GM18870 (cell line): ENCODE results near the gene ACTA2.

Source experiments
- ATAC-seq: cut with Tn5 transposase; IDR thresholded peaks from one replicate; pipeline ENCODE4 v1.9.1; 2021; ENCODE audit warnings: moderate library complexity; ENCODE audit not compliant: unreplicated experiment

The ACTA2 gene

DNA sequence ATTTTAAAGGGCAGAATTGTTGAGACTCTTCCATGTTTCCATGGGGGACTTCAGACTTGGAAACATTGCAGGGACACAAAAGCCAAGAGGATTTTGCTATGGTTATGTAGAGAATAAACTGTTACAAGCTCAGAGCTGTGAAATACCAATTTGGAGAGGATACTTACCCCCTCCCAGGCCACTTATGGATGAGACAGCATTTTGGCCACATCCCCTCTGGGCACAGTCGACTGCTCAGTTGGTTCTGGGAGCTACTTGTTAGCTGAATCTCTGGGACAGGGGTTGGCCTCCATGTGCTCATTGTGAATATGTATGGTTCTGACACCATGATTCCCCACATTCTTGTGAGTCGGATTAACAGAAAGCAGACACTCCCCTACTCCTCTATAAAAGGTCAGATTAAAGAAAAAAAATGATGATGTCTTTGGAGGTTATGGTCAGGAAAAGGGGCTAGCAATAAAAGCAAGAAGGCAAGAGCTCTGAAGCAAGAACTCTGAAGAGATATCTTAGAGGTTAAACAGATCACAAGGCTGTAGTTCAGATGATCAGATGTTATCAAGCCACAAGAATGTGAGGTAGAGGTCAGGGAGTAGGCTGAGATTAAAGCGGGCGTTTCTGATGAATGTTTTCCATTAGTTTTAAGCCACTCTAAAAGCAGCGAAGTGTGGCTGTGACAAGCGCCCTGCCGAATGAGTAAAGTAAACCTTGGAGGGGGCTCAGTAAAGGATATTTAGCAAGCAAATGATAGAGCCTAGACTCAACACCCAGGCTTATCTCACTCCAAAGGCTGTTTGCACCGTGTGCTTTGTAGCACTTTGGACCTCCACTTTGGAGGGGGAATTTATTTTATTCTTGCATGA, 55.3 kb downstream of the ACTA2 start:
- no peak for ATAC-seq

DNA sequence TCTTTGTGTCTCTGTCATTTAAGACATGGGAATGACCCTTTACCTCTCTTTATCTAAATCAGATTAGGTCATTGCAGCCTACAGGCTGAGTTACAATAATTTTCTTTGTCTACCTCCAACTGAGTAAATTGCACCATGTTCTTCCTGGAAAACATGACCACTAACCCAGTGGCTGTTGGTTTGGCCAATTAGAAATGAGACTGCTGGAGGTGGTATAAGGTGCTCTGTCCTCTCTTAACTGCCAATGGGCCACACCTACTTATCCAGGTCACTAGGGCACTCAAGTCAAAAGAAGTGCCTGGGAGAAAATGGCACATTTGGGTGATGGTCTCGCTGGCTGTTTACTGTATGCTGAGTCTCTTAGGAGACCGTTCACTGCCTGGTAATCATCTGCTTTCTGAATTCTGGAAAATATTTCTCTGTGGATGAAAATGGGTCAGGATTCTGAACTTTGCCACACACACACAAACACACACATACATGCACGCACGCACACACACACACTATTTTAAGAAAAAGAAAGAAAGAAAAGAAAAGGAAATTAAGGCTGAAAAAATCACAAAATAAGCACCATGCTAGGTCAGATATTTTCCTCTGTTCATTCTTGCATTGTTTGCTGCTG, 56.1 kb downstream of the ACTA2 start:
- ATAC-seq, result no peak

DNA sequence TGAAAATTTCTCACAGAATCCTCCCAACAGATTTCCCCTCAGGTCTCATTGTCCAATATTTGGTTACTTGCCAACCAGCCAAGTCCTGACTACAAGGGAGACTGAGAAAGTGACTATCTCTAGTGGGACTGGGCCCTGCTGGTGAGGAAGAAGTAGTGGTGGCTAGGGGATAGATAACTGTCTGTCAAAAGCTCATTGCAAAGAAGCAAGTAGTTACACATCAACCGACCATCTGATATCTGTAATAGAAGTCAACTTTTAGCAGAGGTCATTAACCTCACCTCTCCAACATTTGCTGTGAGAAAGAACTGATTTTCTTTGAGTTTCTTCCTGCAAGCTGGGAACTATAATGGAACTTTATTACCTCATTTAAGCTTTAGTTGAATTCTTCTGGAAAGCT, 57.3 kb downstream of the ACTA2 start:
- ATAC-seq, result no peak

DNA sequence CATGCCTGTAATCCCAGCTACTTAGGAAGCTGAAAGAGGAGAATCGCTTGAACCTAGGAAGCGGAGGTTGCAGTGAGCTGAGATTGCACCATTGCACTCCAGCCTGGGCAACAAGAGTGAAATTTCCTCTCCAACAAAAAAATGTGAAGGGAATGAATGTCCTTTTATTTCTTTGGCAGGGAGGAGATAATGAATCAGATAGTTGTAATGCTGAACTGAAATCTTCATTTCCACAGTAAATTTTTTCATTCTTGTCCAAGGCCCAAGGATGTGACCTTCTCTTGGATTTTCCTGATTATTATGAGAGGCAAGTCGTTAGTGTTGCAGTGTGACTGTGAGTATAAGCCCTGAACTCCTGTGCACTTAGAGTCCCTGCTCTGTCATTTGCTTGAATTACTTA, 59.0 kb downstream of the ACTA2 start:
- ATAC-seq, result no peak

DNA sequence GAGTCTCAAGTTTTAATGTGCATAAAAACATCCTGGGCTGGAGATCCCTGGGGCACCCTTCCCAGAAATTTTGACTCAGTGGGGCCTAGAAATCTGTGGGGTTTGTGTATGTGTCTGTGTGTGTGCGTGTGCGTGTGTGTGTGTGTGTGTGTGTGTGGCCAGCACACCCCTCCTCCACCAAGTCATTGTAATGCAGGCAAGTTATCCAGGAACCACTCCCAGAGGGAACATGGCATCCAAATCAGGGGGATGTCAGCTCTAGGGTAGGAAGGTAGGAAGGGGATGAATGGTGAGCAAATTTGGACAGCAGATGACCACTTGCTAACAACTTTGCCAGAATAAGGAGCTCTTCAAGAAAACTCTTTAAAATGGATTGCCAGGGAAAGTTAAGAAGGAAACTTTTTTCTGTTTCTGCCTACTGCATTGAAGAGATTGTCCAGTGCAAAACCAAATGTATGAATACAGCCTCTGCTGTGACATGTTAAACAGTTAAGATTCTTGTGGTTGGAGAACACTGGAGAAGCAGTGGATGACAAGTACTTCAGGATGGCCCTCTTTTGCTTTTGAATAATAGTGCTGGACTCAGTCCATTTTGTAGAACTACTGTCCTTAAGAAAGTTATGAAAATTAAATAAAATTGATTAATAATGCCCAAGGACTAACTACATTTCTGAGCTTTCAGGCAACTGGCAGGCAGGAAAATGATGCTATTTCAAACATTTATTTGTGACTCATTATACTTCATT, 60.2 kb downstream of the ACTA2 start:
- no peak for ATAC-seq

DNA sequence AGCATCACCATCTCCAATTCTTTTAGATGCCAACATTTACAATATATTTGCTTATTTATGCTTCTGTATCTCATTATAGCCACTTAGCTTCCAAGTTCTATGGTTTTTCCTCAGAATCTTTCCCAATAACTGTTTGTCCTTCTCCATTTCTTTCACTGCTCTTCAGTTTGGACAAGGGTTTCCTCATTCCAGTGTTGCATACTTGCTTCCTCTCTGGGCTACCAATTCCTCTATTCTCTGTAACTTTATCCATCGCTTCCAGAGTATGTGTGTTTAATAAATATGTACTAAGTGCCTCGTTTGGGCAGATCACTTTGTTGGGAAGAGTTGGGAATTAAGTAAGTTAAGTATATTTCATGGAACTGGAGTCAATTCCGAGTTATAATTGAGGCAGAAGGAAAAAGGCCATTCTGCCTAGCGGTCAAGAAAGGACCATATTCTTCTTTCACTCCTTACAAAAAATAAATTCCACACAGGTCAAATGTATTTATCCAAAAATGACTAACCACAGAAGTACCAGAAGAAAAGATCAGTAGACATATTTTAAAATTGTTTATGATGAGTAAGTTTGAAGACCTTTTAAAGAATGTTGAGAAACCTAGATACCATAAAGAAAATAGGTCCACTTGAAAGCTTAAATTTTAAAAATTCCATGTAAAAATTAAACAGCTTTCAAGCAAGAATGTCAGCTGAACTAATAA, 61.7 kb downstream of the ACTA2 start:
- no peak for ATAC-seq

DNA sequence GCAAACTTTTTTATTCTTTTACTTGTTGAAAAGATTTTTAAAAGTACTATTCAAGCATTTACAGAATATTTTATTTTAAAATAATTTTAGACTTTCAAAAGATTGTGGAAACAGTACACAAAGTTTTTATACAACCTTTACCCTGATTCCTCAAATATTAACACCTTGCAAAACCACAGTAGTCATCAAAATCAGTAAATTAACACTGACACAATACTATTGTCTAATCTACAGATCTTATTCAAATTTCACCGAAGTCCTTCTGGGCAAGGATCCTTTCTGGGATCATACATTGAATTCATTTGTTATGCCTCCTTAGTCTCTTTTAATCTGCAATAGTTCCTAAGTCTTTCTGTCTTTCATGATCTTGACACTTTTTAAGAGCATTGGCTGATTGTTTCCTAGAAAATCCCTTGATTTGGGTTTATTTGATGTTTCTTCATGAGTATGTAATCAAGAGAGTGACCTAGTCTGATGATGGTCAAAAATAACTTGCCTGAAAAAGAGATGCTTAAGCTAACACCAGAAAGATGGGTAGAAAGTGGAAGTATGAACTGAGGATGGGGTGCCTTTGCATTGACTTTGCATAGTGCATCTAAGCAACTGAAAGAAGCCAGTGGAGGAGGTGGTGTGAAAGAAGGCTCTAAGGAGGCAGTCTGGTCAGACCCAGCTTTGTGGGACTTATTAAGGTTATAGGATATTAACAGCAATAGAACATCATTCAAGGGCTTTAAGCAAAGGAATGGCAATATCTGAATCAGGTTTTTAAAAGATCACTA, 62.8 kb downstream of the ACTA2 start:
- peak; percentile 70 for ATAC-seq

DNA sequence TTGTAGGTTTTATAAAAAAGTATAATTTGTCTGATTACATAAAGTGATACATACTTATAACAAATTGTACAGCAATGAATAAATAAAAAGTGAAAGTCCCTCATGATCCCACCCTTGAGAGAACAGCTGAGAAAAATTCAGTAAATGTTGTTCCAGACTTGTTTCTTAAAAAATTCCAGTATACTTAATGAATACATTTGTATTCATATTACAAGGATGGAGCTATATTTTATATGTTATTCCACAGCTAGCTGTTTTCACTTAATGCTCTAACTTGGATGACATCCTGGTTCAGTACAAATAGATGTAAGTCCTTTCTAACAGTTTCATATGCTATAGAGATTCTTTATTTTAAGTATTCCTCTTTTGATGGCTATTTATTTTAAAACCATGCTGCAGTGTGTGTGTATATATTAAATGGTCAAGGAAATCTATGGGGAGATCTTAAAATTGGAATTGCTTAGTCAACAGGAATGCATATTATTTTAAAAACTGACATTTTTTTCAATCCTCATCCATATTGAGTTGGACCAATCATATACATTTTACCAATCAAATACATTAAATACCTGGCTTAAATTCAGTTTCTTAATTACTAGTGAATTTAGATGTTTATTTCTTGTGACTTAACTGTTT, 63.6 kb downstream of the ACTA2 start:
- no peak for ATAC-seq

DNA sequence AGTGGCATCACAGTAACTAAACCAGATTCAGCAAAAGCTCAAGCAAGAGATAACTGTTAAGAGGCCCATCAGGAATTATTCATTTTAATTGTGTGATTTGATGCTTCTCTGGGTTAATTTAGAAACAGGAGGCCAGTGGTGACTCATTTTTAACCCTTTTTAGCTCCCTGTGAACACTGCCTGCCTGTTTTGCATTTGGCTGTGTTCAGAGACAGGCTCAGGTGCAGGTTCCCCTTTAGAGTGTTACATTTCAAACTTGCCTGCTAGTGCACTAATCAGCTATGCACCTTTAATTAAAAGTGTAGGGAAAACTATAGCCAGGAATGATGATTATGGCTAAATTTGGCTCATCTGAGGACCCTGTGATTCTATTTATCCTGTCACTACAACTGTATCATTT, 66.0 kb downstream of the ACTA2 start:
- peak; percentile 41 for ATAC-seq
